Upper lobe of left lung (tissue), 6 donors: ENCODE data around the gene PLCB1. TPM values are rescaled to one million over a fixed set of nuclear protein-coding genes. Genes with fewer than 3 reads are reported as not detected.

Source experiments
- ATAC-seq, 2 donors: fragments of 200-7000 bp; cut with Tn5 transposase; one replicate each; pipeline ENCODE4 v1.9.1; 2022; ENCODE audit warnings: mild to moderate bottlenecking in 2 of 2, moderate library complexity in 2 of 2; ENCODE audit not compliant: low FRiP score in 2 of 2
- DNase-seq, 2 donors: peaks; one replicate each; pipeline ENCODE4 v3.0.0-alpha.2; 2019 to 2020
- H3K27ac ChIP-seq, 4 donors: fragments of 200-600 bp; sonication (generic); one replicate each; pipeline ENCODE4 v1.5.1; 2016 to 2019
- H3K27me3 ChIP-seq, 4 donors: fragments of 200-600 bp; sonication (generic); one replicate each; pipeline ENCODE4 v1.5.1; 2017 to 2019
- H3K36me3 ChIP-seq, 4 donors: fragments of 200-600 bp; sonication (generic); one replicate each; pipeline ENCODE4 v1.5.1; 2016 to 2019
- H3K4me1 ChIP-seq, 4 donors: fragments of 200-600 bp; sonication (generic); one replicate each; pipeline ENCODE4 v1.5.1; 2018 to 2019
- H3K4me3 ChIP-seq, 4 donors: fragments of 200-600 bp; sonication (generic); one replicate each; pipeline ENCODE4 v1.5.1; 2017 to 2019; ENCODE audit warnings: mild to moderate bottlenecking in 2 of 4, moderate library complexity in 1 of 4
- H3K9me3 ChIP-seq, 4 donors: fragments of 200-600 bp; sonication (generic); one replicate each; pipeline ENCODE4 v1.5.1; 2018 to 2019
- CTCF ChIP-seq, 6 experiments: fragments of 450-650 bp in 4 of 6; fragments of 200-600 bp in 2 of 6; sonication (generic) in 2 of 6; IDR thresholded peaks; one replicate each; pipeline ENCODE4 v1.5.1; 2016 to 2019; ENCODE audit warnings: antibody characterized with exemption in 6 of 6
- EP300 ChIP-seq, 4 donors: sonication (generic); formaldehyde crosslinking; IDR thresholded peaks; one replicate each; pipeline ENCODE4 v1.5.1; 2017; ENCODE audit warnings: antibody characterized with exemption in 4 of 4, control low read depth in 2 of 4
- POLR2A ChIP-seq, 4 donors: fragments of 450-650 bp; IDR thresholded peaks; one replicate each; pipeline ENCODE4 v1.5.1; 2016 to 2017; ENCODE audit warnings: antibody characterized with exemption in 4 of 4, mild to moderate bottlenecking in 2 of 4
- POLR2AphosphoS5 ChIP-seq, 2 donors: sonication (generic); formaldehyde crosslinking; IDR thresholded peaks; one replicate each; pipeline ENCODE4 v1.5.1; 2017; ENCODE audit warnings: antibody characterized with exemption in 2 of 2
- WGBS, 2 donors: methylation state at CpG; one replicate each; pipeline ENCODE4 v1.1.5; 2017 to 2018; 5-methylcytosine and 5-hydroxymethylcytosine counted together
- total RNA-seq, 6 donors: library from RNA; depleted of rRNA in 4 of 6; stranded (reverse); fragments of >200 nt in 4 of 6; gene quantifications; one replicate each; pipeline versions ENCODE4 v1.1.0 to v1.2.1, GENCODE V29; 2016 to 2021
- donor health status: DM: no; HTN: no; CAD: no; lungs with moderate emphysema.
- donor health status: DM: no; HTN: yes; CAD: no; lungs with severe emphysema.

The PLCB1 gene
- total RNA-seq, 6 donors from 2014 or later, result 4.8 to 26.2 (median 10.7) TPM

- Histone ChIP-seq H3K4me1 (no peaks in the 10 kb centered on the region), H3K9me3 (no peaks in the 10 kb centered on the region), H3K27me3 (no peaks in the 10 kb centered on the region), H3K4me3 (no peak overlapping the region), H3K27ac (no peak overlapping the region), H3K36me3 (no peaks in the 10 kb centered on the region)
- no peak for ATAC-seq
- TF ChIP-seq POLR2A (IDR thresholded peaks at IDR 0.05) (no peak), CTCF (IDR thresholded peaks at IDR 0.05) (no peak), POLR2AphosphoS5 (IDR thresholded peaks at IDR 0.05) (no peak), EP300 (IDR thresholded peaks at IDR 0.05) (no peak)
- no peak for DNase-seq
- 80 to 88% methylated on average over 7 of the region's 7 CpGs for whole genome bisulfite sequencing, 2 donors
Measured at GRCh38 chr20:8867038-8867740, 735.1 kb downstream of the PLCB1 start.

- no peaks in the 10 kb centered on the region for H3K4me1 ChIP-seq
- DNase-seq (no peak), ATAC-seq (no peak)
- H3K27ac ChIP-seq, result no peak overlapping the region
- 61 to 78% methylated on average over 1 of the region's 1 CpG for WGBS, 2 donors
- H3K4me3 ChIP-seq, result no peak overlapping the region
- TF ChIP-seq POLR2A (IDR thresholded peaks at IDR 0.05) (no peak), POLR2AphosphoS5 (IDR thresholded peaks at IDR 0.05) (no peak), CTCF (IDR thresholded peaks at IDR 0.05) (no peak), EP300 (IDR thresholded peaks at IDR 0.05) (no peak)
- no peaks in the 10 kb centered on the region for H3K36me3 ChIP-seq
- no peaks in the 10 kb centered on the region for H3K9me3 ChIP-seq
- H3K27me3 ChIP-seq, result no peaks in the 10 kb centered on the region
Measured at GRCh38 chr20:8870652-8871051, 738.6 kb downstream of the PLCB1 start.

- TF ChIP-seq CTCF (IDR thresholded peaks at IDR 0.05), result no peak
- no peak for TF ChIP-seq POLR2AphosphoS5 (IDR thresholded peaks at IDR 0.05)
- no peak for TF ChIP-seq EP300 (IDR thresholded peaks at IDR 0.05)
- no peak for TF ChIP-seq POLR2A (IDR thresholded peaks at IDR 0.05)
- Histone ChIP-seq H3K36me3 (no peaks in the 10 kb centered on the region), H3K27ac (no peak overlapping the region), H3K4me1 (no peaks in the 10 kb centered on the region), H3K4me3 (no peak overlapping the region), H3K9me3 (no peaks in the 10 kb centered on the region), H3K27me3 (no peaks in the 10 kb centered on the region)
- 70 to 77% methylated on average over 1 of the region's 1 CpG for WGBS, 2 donors
- ATAC-seq (no peak), DNase-seq (no peak)
Measured at GRCh38 chr20:8874437-8874836, 742.4 kb downstream of the PLCB1 start.

GRCh38 chr20:8875586-8875985, 743.5 kb downstream of the PLCB1 start:
- ATAC-seq, result no peak
- Histone ChIP-seq H3K9me3 (no peaks in the 10 kb centered on the region), H3K27ac (no peak overlapping the region), H3K4me1 (no peaks in the 10 kb centered on the region), H3K36me3 (no peaks in the 10 kb centered on the region), H3K27me3 (no peaks in the 10 kb centered on the region), H3K4me3 (no peak overlapping the region)
- TF ChIP-seq POLR2A (IDR thresholded peaks at IDR 0.05) (no peak), CTCF (IDR thresholded peaks at IDR 0.05) (no peak), POLR2AphosphoS5 (IDR thresholded peaks at IDR 0.05) (no peak), EP300 (IDR thresholded peaks at IDR 0.05) (no peak)
- no peak for DNase-seq

- ATAC-seq, result no peak
Measured at GRCh38 chr20:8876366-8876765, 744.3 kb downstream of the PLCB1 start.

More at GRCh38 chr20:8876366-8876765, 744.3 kb downstream of the PLCB1 start:
- Histone ChIP-seq H3K27ac (no peak overlapping the region), H3K9me3 (no peaks in the 10 kb centered on the region), H3K4me3 (no peak overlapping the region), H3K36me3 (no peaks in the 10 kb centered on the region), H3K27me3 (no peaks in the 10 kb centered on the region), H3K4me1 (no peaks in the 10 kb centered on the region)
- no peak for DNase-seq
- TF ChIP-seq EP300 (IDR thresholded peaks at IDR 0.05), result no peak
- no peak for TF ChIP-seq POLR2AphosphoS5 (IDR thresholded peaks at IDR 0.05)
- TF ChIP-seq POLR2A (IDR thresholded peaks at IDR 0.05), result no peak
- no peak for TF ChIP-seq CTCF (IDR thresholded peaks at IDR 0.05)
